H1 (cell line): ENCODE results near the gene AGBL1. TPM values are rescaled to one million over a fixed set of nuclear protein-coding genes. Genes with fewer than 3 reads are reported as not detected.

Experiments
- CTCF ChIA-PET: fragments of 300-600 bp; sonication (Branson Sonifier 250); formaldehyde crosslinking; loops from one replicate; lab custom pipeline; 2021; ENCODE audit not compliant: partially characterized antibody; lab: Charles Lee
- POLR2A ChIA-PET: fragments of 300-600 bp; sonication (Branson Sonifier 250); formaldehyde crosslinking; loops from one replicate; lab custom pipeline; 2021; ENCODE audit warnings: inconsistent platforms; ENCODE audit not compliant: partially characterized antibody; lab: Charles Lee
- DNase-seq, 2 experiments: peaks; one replicate each; pipeline versions ENCODE4 v3.0.0 to v3.0.0-alpha.2; 2010 to 2022; ENCODE audit warnings: low spot score in 2 of 2, low read depth in 1 of 2, mixed read lengths in 1 of 2
- FAIRE-seq: peaks from 2 replicates; lab custom pipeline; 2011; peaks lifted over from hg19 to GRCh38; lab: Jason Lieb, UNC
- H2AFZ ChIP-seq: 2 replicates; pipeline ENCODE4 v1.8.1; 2012; ENCODE audit warnings: low read length, inconsistent platforms
- H2AK5ac ChIP-seq: 2 replicates; pipeline ENCODE4 v1.6.1; 2013; ENCODE audit warnings: low read depth, low read length
- H2BK120ac ChIP-seq: replicated peaks from 2 replicates; pipeline ENCODE3; 2013; ENCODE audit warnings: low read depth, low read length, inconsistent platforms
- H2BK12ac ChIP-seq: 2 replicates; pipeline ENCODE4 v1.6.1; 2013; ENCODE audit warnings: low read depth, low read length
- H2BK15ac ChIP-seq: 2 replicates; pipeline ENCODE4 v1.6.1; 2013; ENCODE audit warnings: low read length
- H2BK20ac ChIP-seq: 2 replicates; pipeline ENCODE4 v1.6.1; 2013; ENCODE audit warnings: low read length
- H2BK5ac ChIP-seq: 2 replicates; pipeline ENCODE4 v1.6.1; 2013; ENCODE audit warnings: low read depth, low read length
- H3K14ac ChIP-seq: 2 replicates; pipeline ENCODE4 v1.6.1; 2013; ENCODE audit warnings: inconsistent platforms; ENCODE audit not compliant: insufficient read length
- H3K18ac ChIP-seq: 2 replicates; pipeline ENCODE4 v1.6.1; 2013; ENCODE audit warnings: low read length; ENCODE audit errors: extremely low read depth
- H3K23ac ChIP-seq: 2 replicates; pipeline ENCODE4 v1.6.1; 2013; ENCODE audit warnings: inconsistent platforms; ENCODE audit not compliant: insufficient read length
- H3K23me2 ChIP-seq: 2 replicates; pipeline ENCODE4 v1.6.1; 2013; ENCODE audit warnings: low read depth, low read length
- H3K27ac ChIP-seq: 2 replicates; pipeline ENCODE4 v1.6.1; 2011; ENCODE audit warnings: low read depth, low read length, inconsistent platforms
- H3K27me3 ChIP-seq, 4 experiments: replicated peaks in 1 of 4; 1 replicate in 1 of 4; 2 replicates in 3 of 4; pipeline versions ENCODE4 v1.6.1 to v1.8.1; 2011 to 2013; ENCODE audit warnings: low read length in 3 of 4, mild to moderate bottlenecking in 3 of 4, inconsistent platforms in 2 of 4, mixed read lengths in 2 of 4, moderate library complexity in 1 of 4; ENCODE audit not compliant: control insufficient read depth in 3 of 4, insufficient read depth in 3 of 4; ENCODE audit errors: extremely low read depth in 1 of 4
- H3K36me3 ChIP-seq, 4 experiments: 2 replicates each; pipeline versions ENCODE4 v1.6.1 to v1.8.1; 2011 to 2013; ENCODE audit warnings: mild to moderate bottlenecking in 4 of 4, low read length in 3 of 4, moderate library complexity in 2 of 4, control low read depth in 1 of 4, inconsistent platforms in 1 of 4; ENCODE audit not compliant: insufficient read depth in 4 of 4, control insufficient read depth in 2 of 4
- H3K4ac ChIP-seq: replicated peaks from 2 replicates; pipeline ENCODE3; 2013; ENCODE audit warnings: low read length, low read depth, mixed read lengths, inconsistent platforms; ENCODE audit not compliant: insufficient read length
- H3K4me1 ChIP-seq, 4 experiments: replicated peaks in 1 of 4; 1 replicate in 1 of 4; 2 replicates in 3 of 4; pipeline versions ENCODE4 v1.6.1 to v1.8.1; 2011 to 2013; ENCODE audit warnings: low read length in 3 of 4, inconsistent platforms in 2 of 4, mixed read lengths in 1 of 4; ENCODE audit not compliant: insufficient read depth in 4 of 4, control insufficient read depth in 3 of 4
- H3K4me2 ChIP-seq, 2 experiments: 2 replicates each; pipeline versions ENCODE4 v1.6.1 to v1.8.1; 2011 to 2013; ENCODE audit warnings: low read depth in 2 of 2, low read length in 2 of 2, control low read depth in 1 of 2, inconsistent platforms in 1 of 2, mild to moderate bottlenecking in 1 of 2; ENCODE audit not compliant: insufficient read depth in 1 of 2
- H3K4me3 ChIP-seq, 4 experiments: fragments of 200-600, 300-600 bp in 1 of 4; sonication (generic), shearing (Covaris generic), sonication (Bioruptor Twin) in 1 of 4; 2 replicates each; pipeline versions ENCODE4 v1.5.1 to v1.8.1; 2011 to 2016; ENCODE audit warnings: low read length in 4 of 4, low read depth in 3 of 4, control low read depth in 2 of 4, inconsistent platforms in 2 of 4, mild to moderate bottlenecking in 2 of 4, mixed read lengths in 1 of 4, moderate library complexity in 1 of 4; ENCODE audit not compliant: insufficient read depth in 2 of 4; ENCODE audit errors: extremely low read depth in 1 of 4
- H3K56ac ChIP-seq: replicated peaks from 2 replicates; pipeline ENCODE3; 2013; ENCODE audit warnings: low read depth, mild to moderate bottlenecking, mixed read lengths, low read length, inconsistent platforms; ENCODE audit not compliant: insufficient read length
- H3K79me1 ChIP-seq: 2 replicates; pipeline ENCODE4 v1.6.1; 2013; ENCODE audit warnings: low read depth, low read length, control low read depth
- H3K79me2 ChIP-seq, 2 experiments: 2 replicates each; pipeline versions ENCODE4 v1.6.1 to v1.8.1; 2012 to 2013; ENCODE audit warnings: low read length in 2 of 2, mild to moderate bottlenecking in 2 of 2, inconsistent platforms in 1 of 2; ENCODE audit not compliant: insufficient read depth in 2 of 2, control insufficient read depth in 1 of 2
- H3K9ac ChIP-seq, 4 experiments: replicated peaks in 1 of 4; 1 replicate in 1 of 4; 2 replicates in 3 of 4; pipeline versions ENCODE4 v1.6.1 to v1.8.1; 2011 to 2013; ENCODE audit warnings: low read depth in 3 of 4, low read length in 3 of 4, control low read depth in 2 of 4, mild to moderate bottlenecking in 2 of 4, moderate library complexity in 2 of 4, inconsistent platforms in 1 of 4; ENCODE audit errors: extremely low read depth in 1 of 4
- H3K9me3 ChIP-seq, 2 experiments: 2 replicates each; pipeline versions ENCODE4 v1.6.1 to v1.8.1; 2012 to 2013; ENCODE audit warnings: mild to moderate bottlenecking in 2 of 2, moderate library complexity in 2 of 2, control low read depth in 1 of 2, inconsistent platforms in 1 of 2, low read depth in 1 of 2, low read length in 1 of 2, mixed read lengths in 1 of 2; ENCODE audit not compliant: insufficient read depth in 2 of 2
- H4K20me1 ChIP-seq, 2 experiments: replicated peaks in 1 of 2; 2 replicates each; pipeline versions ENCODE3 to v1.8.1; 2011 to 2013; ENCODE audit warnings: inconsistent platforms in 2 of 2, low read length in 2 of 2, mild to moderate bottlenecking in 1 of 2; ENCODE audit not compliant: insufficient read depth in 2 of 2, control insufficient read depth in 1 of 2
- H4K5ac ChIP-seq: 2 replicates; pipeline ENCODE4 v1.6.1; 2013; ENCODE audit warnings: low read length, low read depth, mixed read lengths, inconsistent platforms; ENCODE audit not compliant: insufficient read length
- H4K8ac ChIP-seq: 2 replicates; pipeline ENCODE4 v1.8.0; 2013; ENCODE audit warnings: mild to moderate bottlenecking, moderate library complexity, low read length, inconsistent platforms; ENCODE audit not compliant: insufficient read depth; ENCODE audit errors: extremely low read depth
- H4K91ac ChIP-seq: replicated peaks from 2 replicates; pipeline ENCODE3; 2013; ENCODE audit warnings: low read length, mixed read lengths, inconsistent platforms; ENCODE audit not compliant: insufficient read length
- CBX5 ChIP-seq: fragments of 300-800, 300-1000 bp; sonication (generic); IDR thresholded peaks from 2 replicates; pipeline ENCODE4 v1.7.1; 2016; ENCODE audit warnings: antibody characterized with exemption, low read length, low read depth
- EGR1 ChIP-seq: IDR thresholded peaks from 2 replicates; pipeline ENCODE4 v1.6.1; 2011; ENCODE audit warnings: low read depth, low read length, borderline replicate concordance
- FOSL1 ChIP-seq: IDR thresholded peaks from 2 replicates; pipeline ENCODE4 v1.6.1; 2011; ENCODE audit warnings: mild to moderate bottlenecking, low read depth, low read length, moderate library complexity; ENCODE audit not compliant: insufficient read depth
- NANOG ChIP-seq: IDR thresholded peaks from 2 replicates; pipeline ENCODE4 v1.6.1; 2011; ENCODE audit warnings: low read length, low read depth, mild to moderate bottlenecking, inconsistent platforms; ENCODE audit not compliant: insufficient read depth, poor library complexity, severe bottlenecking
- POLR2AphosphoS5 ChIP-seq: IDR thresholded peaks from 2 replicates; pipeline ENCODE4 v1.6.1; 2011; ENCODE audit warnings: low read depth, low read length
- RBBP5 ChIP-seq: IDR thresholded peaks from 2 replicates; pipeline ENCODE4 v1.7.1; 2012; ENCODE audit warnings: low read depth, mild to moderate bottlenecking, inconsistent platforms, low read length, moderate library complexity, borderline replicate concordance
- SIX5 ChIP-seq: IDR thresholded peaks from 2 replicates; pipeline ENCODE4 v1.6.1; 2011; ENCODE audit warnings: mild to moderate bottlenecking, low read depth, low read length
- SP4 ChIP-seq: IDR thresholded peaks from 2 replicates; pipeline ENCODE4 v1.6.1; 2012; ENCODE audit warnings: low read length, inconsistent platforms
- WGBS, 2 experiments: shearing (Covaris generic) in 1 of 2; methylation state at CpG; one replicate each; pipeline versions ENCODE4 v1.1.6 to v1.1.7; 2013 to 2015; ENCODE audit warnings: low lambda C conversion rate in 2 of 2, mixed read lengths in 2 of 2, inconsistent platforms in 1 of 2, low coverage in 1 of 2, missing lambda C conversion rate in 1 of 2; ENCODE audit not compliant: insufficient replicate concordance in 2 of 2, insufficient coverage in 1 of 2, insufficient read length in 1 of 2; ENCODE audit errors: extremely low coverage in 1 of 2, missing lambda C conversion rate in 1 of 2; 5-methylcytosine and 5-hydroxymethylcytosine counted together
- polyA plus RNA-seq, 7 experiments: library from polyadenylated mRNA; depleted of rRNA in 3 of 7; stranded (reverse) in 5 of 7; unstranded in 2 of 7; fragments of >200 nt in 5 of 7; fragments of 200-250 nt in 2 of 7; gene quantifications; 1 replicate in 5 of 7; 2 replicates in 1 of 7; 4 replicates in 1 of 7; pipeline versions ENCODE4 v1.2.1 to v1.2.3, GENCODE V29; 2011 to 2013; ENCODE audit warnings: missing spikeins in 2 of 7, mixed read lengths in 2 of 7
- total RNA-seq: library from RNA; stranded (reverse); fragmentation: NEBNext Ultra II Directional; extraction: Animal tissue kit (Norgen Biotek cat#: 25700); gene quantifications from 2 replicates; pipeline ENCODE4 v1.2.1, GENCODE V29; 2021

The AGBL1 gene
- total and polyA plus RNA-seq, 2 of the 8 experiments (the other 6 are each of a cell fraction or from before 2014, with no cell fraction given), result not detected

DNA sequence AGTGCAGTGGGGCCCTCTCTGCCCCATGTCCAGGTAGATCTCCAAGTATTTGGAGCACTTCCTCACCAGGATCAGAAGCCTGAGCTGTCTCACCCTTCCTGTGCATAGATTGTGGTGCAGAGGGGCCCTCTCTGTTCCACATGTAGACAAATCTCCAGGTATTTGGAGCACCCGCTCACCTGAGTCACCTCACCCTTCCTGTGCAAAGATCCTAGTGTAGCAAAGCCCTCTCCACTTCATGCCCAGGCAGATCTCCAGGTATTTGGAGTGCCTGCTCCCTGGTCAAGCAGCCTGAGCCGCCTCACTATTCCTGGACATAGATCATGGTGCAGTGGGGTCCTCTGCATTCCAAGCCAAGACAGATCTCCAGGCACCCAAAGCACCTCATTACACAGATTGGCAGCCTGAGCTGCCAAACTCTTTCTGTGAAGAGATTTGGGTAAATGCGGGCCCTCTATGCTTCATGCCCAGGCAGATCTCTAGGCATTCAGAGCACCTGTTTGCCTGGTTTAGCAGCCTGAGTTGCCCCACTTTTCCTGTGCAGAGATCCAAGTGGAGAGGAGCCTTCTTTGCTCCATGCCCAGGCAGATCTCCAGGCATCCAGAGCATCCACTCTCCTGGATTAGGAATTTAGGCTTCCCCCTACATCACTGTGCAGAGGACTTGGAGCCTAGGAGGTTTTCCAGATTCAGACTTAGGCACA is 249.8 kb downstream of the AGBL1 start:
- no peak overlapping the region for H4K8ac ChIP-seq
- no peak overlapping the region for H3K27ac ChIP-seq
- no peaks in the 10 kb centered on the region for H4K20me1 ChIP-seq
- no peak overlapping the region for H2BK20ac ChIP-seq
- H3K79me1 ChIP-seq, result no peaks in the 10 kb centered on the region
- H3K9me3 ChIP-seq, result peaks cover 17 to 20% of the 10 kb centered on the region in 2 experiments
- WGBS, 2 experiments, result 96% methylated on average over 3 of the region's 3 CpGs; no CpG with 5 or more reads in 1 of the 2 experiments
- no peaks in the 10 kb centered on the region for H3K36me3 ChIP-seq
- CTCF ChIA-PET, result interaction anchor here (0.8 kb wide), 1 partner anchor 14 kb away, joined by 3 read pairs; no protein-coding TSS in a partner anchor
- no peak for DNase-seq
- H3K4me2 ChIP-seq, result no peak overlapping the region
- H2BK120ac ChIP-seq, result no peak overlapping the region
- H4K91ac ChIP-seq, result no peak overlapping the region
- H3K27me3 ChIP-seq, result no peaks in the 10 kb centered on the region
- H3K56ac ChIP-seq, result no peak overlapping the region
- H3K23ac ChIP-seq, result no peak overlapping the region
- H3K79me2 ChIP-seq, result no peaks in the 10 kb centered on the region
- no peak overlapping the region for H2BK15ac ChIP-seq
- no peak overlapping the region for H2BK12ac ChIP-seq
- no peak overlapping the region for H3K9ac ChIP-seq
- no peak overlapping the region for H4K5ac ChIP-seq
- H3K14ac ChIP-seq, result no peak overlapping the region
- no peaks in the 10 kb centered on the region for H3K23me2 ChIP-seq
- H3K4me3 ChIP-seq, result no peak overlapping the region
- H3K18ac ChIP-seq, result no peak overlapping the region
- no peak overlapping the region for H2AK5ac ChIP-seq
- no peak overlapping the region for H2AFZ ChIP-seq
- no peak overlapping the region for H3K4ac ChIP-seq
- TF ChIP-seq EGR1, result no peak
- TF ChIP-seq NANOG, result no peak
- TF ChIP-seq RBBP5, result no peak
- TF ChIP-seq FOSL1, result no peak
- TF ChIP-seq SIX5, result no peak
- TF ChIP-seq POLR2AphosphoS5, result no peak
- no peak for TF ChIP-seq CBX5
- TF ChIP-seq SP4, result no peak
- no peak for FAIRE-seq
- H3K4me1 ChIP-seq, result peaks cover 0 to 2% (median under 1%) of the 10 kb centered on the region in 4 experiments; a peak in 2 of 7 replicates
- H2BK5ac ChIP-seq, result no peak overlapping the region
- POLR2A ChIA-PET, result no interaction called here
